NCI-H1092 treated with DMSO at 0.1 percent for 48 hours (cell line): ENCODE results near the gene FBN1.

Experiments
- DNase-seq: peaks from one replicate; lab custom pipeline; 2025; lab: John Stamatoyannopoulos, UW

FBN1 gene

GRCh38 chr15:48580736-48581135 lies 64.8 kb downstream of the FBN1 start:
- no peak for DNase-seq

- no peak for DNase-seq
Measured at GRCh38 chr15:48579945-48580671, 65.4 kb downstream of the FBN1 start.

GRCh38 chr15:48578965-48579364 lies 66.5 kb downstream of the FBN1 start:
- no peak for DNase-seq

- DNase-seq = no peak
Measured at GRCh38 chr15:48577469-48577868, 68.0 kb downstream of the FBN1 start.

- no peak for DNase-seq
Measured at GRCh38 chr15:48574187-48574586, 71.3 kb downstream of the FBN1 start.

- no peak for DNase-seq
Measured at GRCh38 chr15:48573780-48574179, 71.7 kb downstream of the FBN1 start.

GRCh38 chr15:48572823-48573222 lies 72.7 kb downstream of the FBN1 start:
- no peak for DNase-seq

- no peak for DNase-seq
Measured at GRCh38 chr15:48571510-48571909, 74.0 kb downstream of the FBN1 start.

- no peak for DNase-seq
Measured at GRCh38 chr15:48570822-48571221, 74.7 kb downstream of the FBN1 start.

GRCh38 chr15:48569591-48570302 lies 75.8 kb downstream of the FBN1 start:
- no peak for DNase-seq

GRCh38 chr15:48566668-48567067 lies 78.8 kb downstream of the FBN1 start:
- DNase-seq = no peak

GRCh38 chr15:48565560-48566482 lies 79.7 kb downstream of the FBN1 start:
- no peak for DNase-seq

- no peak for DNase-seq
Measured at GRCh38 chr15:48564690-48565089, 80.8 kb downstream of the FBN1 start.

- no peak for DNase-seq
Measured at GRCh38 chr15:48563934-48564333, 81.6 kb downstream of the FBN1 start.

GRCh38 chr15:48560321-48561051 lies 85.0 kb downstream of the FBN1 start:
- DNase-seq = no peak

- no peak for DNase-seq
Measured at GRCh38 chr15:48559285-48559684, 86.2 kb downstream of the FBN1 start.

GRCh38 chr15:48558226-48558625 lies 87.3 kb downstream of the FBN1 start:
- no peak for DNase-seq

- DNase-seq = no peak
Measured at GRCh38 chr15:48557335-48557734, 88.2 kb downstream of the FBN1 start.

- DNase-seq = no peak
Measured at GRCh38 chr15:48556159-48556897, 89.2 kb downstream of the FBN1 start.

GRCh38 chr15:48555241-48555881 lies 90.1 kb downstream of the FBN1 start:
- DNase-seq = no peak

GRCh38 chr15:48554112-48554511 lies 91.4 kb downstream of the FBN1 start:
- no peak for DNase-seq
